PC-9 (cell line): ENCODE results near the gene FNDC5.

Experiments used
- CTCF ChIP-seq: fragments of 200-600 bp; sonication (generic); conservative IDR thresholded peaks from 2 replicates; pipeline ENCODE4 v1.6.1; 2017; ENCODE audit warnings: mixed run types, antibody characterized with exemption, mild to moderate bottlenecking, moderate library complexity
- EZH2 ChIP-seq: fragments of 200-600 bp; sonication (generic); IDR thresholded peaks from 2 replicates; pipeline ENCODE4 v1.8.0; 2017; ENCODE audit warnings: antibody characterized with exemption, low read depth

- no peak for TF ChIP-seq CTCF
- TF ChIP-seq EZH2: no peak
These were observed 2.8 kb upstream of the FNDC5 start for GRCh38 chr1:32873484-32873883.
